Measurements from ENCODE around the gene DGCR6.
"Not testable (repeated sequence)": the region's sequence is repeated elsewhere in the genome, so short reads cannot be mapped to it uniquely, and the experiment has no call there.

The DGCR6 gene

DNA sequence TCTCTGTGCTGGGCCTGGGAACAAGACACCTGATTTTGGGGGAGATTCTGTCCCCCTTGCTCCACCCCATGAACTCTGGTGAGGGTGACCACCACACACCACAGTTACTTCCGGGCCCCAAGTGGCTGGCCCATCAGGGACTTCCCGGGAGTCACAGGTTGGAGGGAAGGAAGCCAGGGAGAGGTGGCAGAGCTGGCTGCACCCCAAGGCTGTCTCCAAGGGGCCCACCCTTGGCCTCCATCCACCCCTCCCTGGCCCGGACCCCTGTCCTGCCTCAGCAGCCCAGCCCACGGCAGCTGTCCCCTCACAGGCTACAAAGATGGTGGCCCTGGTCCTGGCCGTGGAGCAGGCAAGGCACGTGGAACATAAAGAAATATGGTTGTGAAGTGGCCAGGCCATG is 53.1 kb downstream of the DGCR6 start:
- H3K27ac ChIP-seq; H3K4me3 ChIP-seq; DNase-seq (ENCODE audit: low read depth, low spot score); H3K9ac ChIP-seq (ENCODE audit: insufficient read length); H3K36me3 ChIP-seq (ENCODE audit: insufficient read depth, low read length); H3K9me3 ChIP-seq (ENCODE audit: low read depth, low read length): not testable (repeated sequence)

DNA sequence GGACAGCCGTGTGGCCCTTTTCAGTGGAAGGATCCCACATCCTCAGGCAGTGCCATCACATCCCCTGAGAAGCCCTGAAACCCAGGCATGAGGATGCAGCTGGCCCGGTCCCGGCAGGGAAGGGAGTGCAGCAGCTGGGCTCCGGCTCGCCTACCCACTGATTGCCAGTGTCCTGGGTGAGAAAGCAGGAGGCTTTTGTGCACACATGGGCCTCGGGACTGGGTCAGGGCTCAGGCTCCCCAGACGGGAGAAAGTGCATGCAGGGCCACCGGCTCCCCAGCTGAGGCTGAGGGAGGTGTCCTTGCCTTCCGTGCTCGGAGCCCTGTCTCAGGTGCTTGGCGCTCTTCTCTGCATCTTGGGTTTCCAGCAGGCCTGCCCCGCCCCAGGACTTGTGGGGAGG is 53.6 kb downstream of the DGCR6 start:
- not testable (repeated sequence) for H3K27ac ChIP-seq; DNase-seq (ENCODE audit: low read depth, low spot score); H3K4me3 ChIP-seq; H3K9ac ChIP-seq (ENCODE audit: insufficient read length); H3K9me3 ChIP-seq (ENCODE audit: low read depth, low read length); H3K36me3 ChIP-seq (ENCODE audit: insufficient read depth, low read length)

DNA sequence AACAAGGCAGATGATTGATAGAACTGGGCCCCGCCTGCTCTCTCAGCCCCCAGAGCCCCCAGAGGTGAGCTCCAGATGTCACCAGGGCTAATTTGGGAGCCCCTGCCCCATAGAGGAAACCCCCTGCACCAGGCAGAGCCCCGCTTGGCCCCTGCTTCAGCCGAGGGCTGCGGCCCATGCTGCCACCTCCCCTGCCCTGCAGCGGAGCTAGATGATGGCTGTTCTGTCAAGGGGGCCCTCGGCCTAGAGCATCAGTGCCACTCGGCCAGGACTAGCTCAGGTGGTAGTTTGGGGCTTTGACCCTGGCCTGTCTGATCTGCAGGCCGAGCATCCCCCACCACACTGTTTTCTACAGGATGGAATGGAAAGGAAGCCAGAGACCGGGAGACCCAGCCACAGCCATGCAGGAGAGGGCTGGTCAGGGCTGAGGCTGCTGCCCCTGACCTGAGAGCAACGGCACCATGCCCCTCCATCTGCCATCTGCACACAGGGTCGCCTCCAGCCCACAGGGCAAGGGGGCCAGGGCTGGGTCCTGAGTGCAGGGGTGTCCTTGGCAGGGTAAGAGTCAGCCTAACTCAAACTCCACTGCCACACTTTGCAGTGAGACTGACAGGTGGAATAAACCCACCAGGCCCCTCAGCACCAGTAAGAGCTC is 54.2 kb downstream of the DGCR6 start:
- not testable (repeated sequence) for H3K36me3 ChIP-seq (ENCODE audit: insufficient read depth, low read length); H3K4me3 ChIP-seq; DNase-seq (ENCODE audit: low read depth, low spot score); H3K9me3 ChIP-seq (ENCODE audit: low read depth, low read length); H3K9ac ChIP-seq (ENCODE audit: insufficient read length); H3K27ac ChIP-seq

DNA sequence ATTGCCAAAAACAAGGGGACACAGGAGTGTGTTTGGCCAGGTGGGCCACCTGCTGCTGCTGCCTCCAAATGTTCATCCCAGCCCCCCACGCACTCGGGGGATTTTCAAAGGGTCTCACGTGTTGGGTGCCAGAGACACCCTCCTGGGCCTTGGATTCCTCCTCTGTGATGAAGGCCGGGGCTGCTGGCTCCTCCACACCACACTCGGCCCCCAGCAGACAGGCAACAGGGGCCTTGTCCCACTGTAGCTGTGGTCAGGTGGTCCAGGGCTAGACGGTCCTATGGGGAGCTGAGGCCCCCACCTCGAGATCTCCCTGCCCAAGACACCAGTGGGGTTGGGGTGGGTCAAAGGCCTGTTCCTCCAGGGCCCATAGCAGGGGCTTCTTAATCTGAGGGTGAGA is 55.1 kb downstream of the DGCR6 start:
- not testable (repeated sequence) for H3K4me3 ChIP-seq; H3K36me3 ChIP-seq (ENCODE audit: insufficient read depth, low read length); H3K9me3 ChIP-seq (ENCODE audit: low read depth, low read length); H3K27ac ChIP-seq; H3K9ac ChIP-seq (ENCODE audit: insufficient read length); DNase-seq (ENCODE audit: low read depth, low spot score)

All from SK-N-MC (cell line).